Activated CD8-positive, alpha-beta memory T cell treated with anti-CD3 and anti-CD28 coated beads, Interleukin-2, amount 10 ng/mL, durations not matched to agents 7 days and 5 days (primary cell): ENCODE data around the gene LARP4B. TPM values are rescaled to one million over a fixed set of nuclear protein-coding genes. Genes with fewer than 3 reads are reported as not detected.

ENCODE experiments used
- ATAC-seq: fragments of 150-1000 bp; cut with Tn5 transposase; one replicate; pipeline ENCODE4 v1.10.0; 2021; ENCODE audit warnings: moderate library complexity
- CTCF ChIA-PET: fragments of 350-600 bp; sonication (Branson Sonifier 250); formaldehyde crosslinking; loops from one replicate; lab custom pipeline; 2021; ENCODE audit warnings: antibody characterized with exemption; lab: Charles Lee
- DNase-seq: peaks from one replicate; pipeline ENCODE4 v3.0.0-alpha.2; 2020
- H3K27ac Mint-ChIP-seq: one replicate; pipeline ENCODE4 v1.8.0; 2021; ENCODE audit warnings: mild to moderate bottlenecking, mixed read lengths
- H3K27me3 Mint-ChIP-seq: one replicate; pipeline ENCODE4 v1.8.0; 2021; ENCODE audit warnings: mixed read lengths
- H3K36me3 Mint-ChIP-seq: one replicate; pipeline ENCODE4 v1.8.0; 2021; ENCODE audit warnings: mild to moderate bottlenecking, mixed read lengths
- H3K4me1 Mint-ChIP-seq: one replicate; pipeline ENCODE4 v1.8.0; 2021; ENCODE audit warnings: mixed read lengths
- H3K4me3 Mint-ChIP-seq: one replicate; pipeline ENCODE4 v1.8.0; 2021; ENCODE audit warnings: mild to moderate bottlenecking, moderate library complexity, mixed read lengths
- H3K9me3 Mint-ChIP-seq: one replicate; pipeline ENCODE4 v1.8.0; 2022; ENCODE audit warnings: low read depth, mixed read lengths
- total RNA-seq, 2 experiments: library from RNA; stranded (reverse); gene quantifications; one replicate each; pipeline ENCODE4 v1.2.3, GENCODE V29; 2021

Gene LARP4B
- total RNA-seq, 2 experiments from 2014 or later: 126 to 135 TPM

DNA sequence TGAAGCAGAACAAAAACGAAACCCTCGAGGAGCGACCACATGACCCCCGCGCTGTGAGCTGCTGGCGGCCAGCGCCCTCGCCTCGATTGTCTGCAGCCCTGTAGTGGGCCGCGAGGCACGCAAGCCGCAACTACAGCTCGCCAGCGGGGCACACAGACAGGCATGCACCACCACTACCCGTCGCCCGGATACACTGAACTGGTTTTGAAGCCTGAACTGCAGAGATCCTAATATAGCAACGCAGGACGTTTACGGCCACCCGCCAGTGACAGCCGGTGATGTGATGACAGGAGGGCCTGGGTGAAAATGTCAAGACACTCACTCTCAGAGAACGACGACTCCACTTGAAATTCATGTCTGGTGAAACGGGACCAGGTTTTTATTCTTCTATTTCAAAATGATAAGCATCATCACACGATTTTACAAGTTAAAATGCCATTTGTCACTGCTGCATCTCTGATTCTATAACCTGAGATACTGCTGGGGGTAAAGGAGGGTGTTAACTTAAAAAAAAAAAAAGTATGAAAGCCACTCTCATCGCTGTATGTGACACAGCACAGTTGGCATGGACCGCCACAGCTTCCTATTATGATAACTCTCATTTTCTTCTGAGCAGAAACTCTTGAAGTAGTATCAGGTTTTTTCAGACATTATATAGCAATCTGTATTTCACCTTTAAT is 121.7 kb downstream of the LARP4B start:
- CTCF ChIA-PET: no interaction called here
- no peak for ATAC-seq

DNA sequence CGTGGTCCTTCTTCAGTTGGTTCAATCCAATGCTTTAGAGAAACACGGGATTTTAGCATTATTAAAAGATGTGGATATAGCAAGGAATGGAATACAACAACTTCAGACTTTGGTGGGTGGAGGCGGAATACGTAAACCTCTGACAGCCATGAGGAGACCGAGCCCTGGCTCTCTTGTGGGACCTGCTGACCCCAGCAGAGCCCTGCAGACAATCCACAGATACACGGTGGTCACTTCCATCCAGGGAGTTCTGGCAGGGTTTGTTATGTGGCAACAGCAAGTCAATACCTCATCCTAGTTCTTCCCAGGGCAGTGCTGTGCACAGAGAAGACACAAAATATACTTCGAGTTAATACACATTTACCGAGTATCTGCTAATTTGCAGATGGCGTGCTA is 123.5 kb downstream of the LARP4B start:
- no peak overlapping the region for H3K4me3 Mint-ChIP-seq
- CTCF ChIA-PET: no interaction called here
- H3K4me1 Mint-ChIP-seq: peaks cover 18% of the 10 kb centered on the region
- ATAC-seq (no peak), DNase-seq (no peak)
- no peaks in the 10 kb centered on the region for H3K27me3 Mint-ChIP-seq
- H3K27ac Mint-ChIP-seq: no peak overlapping the region
- peaks cover 26% of the 10 kb centered on the region for H3K36me3 Mint-ChIP-seq
- no peaks in the 10 kb centered on the region for H3K9me3 Mint-ChIP-seq

More for the DNA sequence above, 121.7 kb downstream of the LARP4B start:
- DNase-seq: no peak
- H3K27me3 Mint-ChIP-seq: no peaks in the 10 kb centered on the region
- no peaks in the 10 kb centered on the region for H3K9me3 Mint-ChIP-seq
- H3K27ac Mint-ChIP-seq: no peak overlapping the region
- H3K4me3 Mint-ChIP-seq: no peak overlapping the region
- peaks cover 9% of the 10 kb centered on the region for H3K4me1 Mint-ChIP-seq
- H3K36me3 Mint-ChIP-seq: peaks cover 40% of the 10 kb centered on the region

DNA sequence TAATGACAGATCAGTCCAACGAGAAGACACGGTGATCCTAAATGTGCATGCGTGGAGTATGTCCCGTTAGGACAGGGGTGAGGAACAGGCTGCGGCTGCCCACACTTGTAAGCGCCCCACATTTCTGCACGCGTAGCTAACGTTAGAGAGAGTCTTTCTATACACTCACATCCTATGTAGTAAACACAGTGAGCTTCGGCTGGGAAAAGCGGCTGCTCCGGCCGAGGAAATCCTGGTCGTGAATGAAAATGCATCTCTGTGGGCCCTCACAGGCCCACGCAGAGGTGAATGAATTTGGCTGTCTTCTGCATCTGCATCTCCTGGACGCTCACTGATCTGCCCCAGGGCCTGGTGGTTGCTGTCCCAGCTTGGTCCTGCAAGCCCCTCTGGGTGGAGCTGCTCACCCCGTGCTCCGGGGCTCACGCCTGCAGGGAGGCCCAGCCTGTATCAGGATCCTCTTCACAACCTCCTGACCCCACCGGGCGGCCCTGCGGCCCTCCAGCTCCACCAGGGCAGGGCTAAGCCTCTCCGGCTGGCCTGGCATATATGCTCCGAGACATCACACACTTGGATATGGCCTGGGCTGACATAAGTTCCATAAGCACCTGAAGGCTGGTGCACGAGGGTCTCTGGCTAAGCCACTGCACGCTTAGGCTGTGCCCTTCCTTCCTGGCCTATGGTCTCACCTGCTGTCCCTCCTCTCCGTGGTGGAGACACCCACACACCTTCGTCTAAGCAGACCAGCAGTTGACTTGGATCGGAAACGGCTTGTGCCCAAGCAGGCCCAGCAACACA is 124.1 kb downstream of the LARP4B start:
- no peak for ATAC-seq
- DNase-seq: no peak
- Mint-ChIP-seq H3K4me1 (peaks cover 18% of the 10 kb centered on the region), H3K9me3 (no peaks in the 10 kb centered on the region), H3K4me3 (no peak overlapping the region), H3K27me3 (no peaks in the 10 kb centered on the region), H3K36me3 (peaks cover 26% of the 10 kb centered on the region), H3K27ac (no peak overlapping the region)
- CTCF ChIA-PET: no interaction called here

DNA sequence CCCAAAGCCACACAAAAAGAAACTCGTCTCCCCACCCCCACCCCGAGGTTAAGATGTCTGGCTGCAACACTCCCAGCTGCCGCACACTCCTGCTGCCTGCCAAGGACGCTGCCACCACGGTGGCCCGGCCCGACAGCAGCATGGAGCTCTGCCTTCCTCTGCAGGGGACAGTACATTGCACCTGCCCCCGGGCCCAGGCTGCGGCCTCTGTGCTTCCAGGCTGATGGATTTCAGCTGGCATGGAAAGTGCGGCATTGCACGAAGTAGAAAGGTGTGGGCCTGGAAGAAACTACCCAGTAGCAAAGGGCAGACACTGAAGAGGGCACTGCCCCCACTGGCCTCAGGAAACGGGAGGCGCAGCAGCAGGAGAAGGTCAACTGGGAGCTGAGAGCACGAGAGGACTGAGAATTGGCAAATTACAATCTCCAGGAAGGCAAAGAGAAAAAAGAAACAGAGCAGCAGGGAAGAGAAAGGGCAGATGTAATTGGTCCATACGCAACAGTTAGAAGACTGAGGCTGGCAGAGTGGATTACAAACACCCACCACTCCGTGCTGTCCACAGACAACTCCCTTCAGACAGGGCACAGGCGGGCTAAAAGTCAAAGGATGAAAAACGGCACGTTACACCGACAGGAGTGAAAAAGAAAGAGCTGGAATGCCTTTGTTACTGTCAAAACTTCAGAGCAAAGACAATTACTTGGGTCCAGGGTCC is 124.9 kb downstream of the LARP4B start:
- CTCF ChIA-PET: no interaction called here
- peaks cover 18% of the 10 kb centered on the region for H3K4me1 Mint-ChIP-seq
- no peaks in the 10 kb centered on the region for H3K27me3 Mint-ChIP-seq
- no peaks in the 10 kb centered on the region for H3K9me3 Mint-ChIP-seq
- DNase-seq: no peak
- H3K36me3 Mint-ChIP-seq: peaks cover 19% of the 10 kb centered on the region
- no peak overlapping the region for H3K27ac Mint-ChIP-seq
- ATAC-seq: no peak
- no peak overlapping the region for H3K4me3 Mint-ChIP-seq

DNA sequence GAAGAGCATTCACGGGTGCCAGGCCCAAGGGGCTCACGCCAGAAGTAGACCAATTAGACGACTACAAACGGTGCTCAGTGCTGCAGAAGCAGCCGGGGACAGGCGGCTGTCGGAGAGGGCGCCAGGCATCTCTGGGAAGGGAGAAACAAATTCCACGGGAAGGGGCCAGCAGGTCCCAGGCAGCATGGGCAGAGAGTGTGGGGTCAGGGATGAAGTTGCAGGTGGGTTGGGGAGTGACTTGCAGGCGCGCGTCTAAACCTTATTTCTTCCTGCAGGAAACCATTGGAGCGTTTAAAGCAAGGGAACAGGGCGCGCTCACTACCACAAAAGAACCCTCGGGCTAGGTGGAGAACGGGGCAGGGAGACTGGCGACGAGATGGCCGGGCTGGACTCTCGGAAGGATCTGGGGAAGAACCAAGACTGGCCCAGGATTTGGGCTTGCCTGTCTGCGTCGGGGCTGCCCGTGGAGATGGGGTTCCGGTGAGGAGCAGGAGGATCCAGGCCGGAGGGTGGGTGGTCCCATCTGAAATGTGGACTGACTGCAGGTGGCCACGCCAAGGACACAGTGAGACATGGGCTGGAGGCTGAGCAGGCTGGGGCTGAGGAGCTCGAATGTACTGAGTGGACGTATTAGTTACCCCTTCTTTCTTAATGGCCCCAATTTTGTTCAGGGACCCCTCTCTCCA is 125.7 kb downstream of the LARP4B start:
- CTCF ChIA-PET: no interaction called here
- Mint-ChIP-seq H3K9me3 (no peaks in the 10 kb centered on the region), H3K36me3 (peaks cover 19% of the 10 kb centered on the region), H3K27me3 (no peaks in the 10 kb centered on the region), H3K4me3 (no peak overlapping the region), H3K27ac (no peak overlapping the region), H3K4me1 (peaks cover 18% of the 10 kb centered on the region)
- ATAC-seq (no peak), DNase-seq (no peak)

DNA sequence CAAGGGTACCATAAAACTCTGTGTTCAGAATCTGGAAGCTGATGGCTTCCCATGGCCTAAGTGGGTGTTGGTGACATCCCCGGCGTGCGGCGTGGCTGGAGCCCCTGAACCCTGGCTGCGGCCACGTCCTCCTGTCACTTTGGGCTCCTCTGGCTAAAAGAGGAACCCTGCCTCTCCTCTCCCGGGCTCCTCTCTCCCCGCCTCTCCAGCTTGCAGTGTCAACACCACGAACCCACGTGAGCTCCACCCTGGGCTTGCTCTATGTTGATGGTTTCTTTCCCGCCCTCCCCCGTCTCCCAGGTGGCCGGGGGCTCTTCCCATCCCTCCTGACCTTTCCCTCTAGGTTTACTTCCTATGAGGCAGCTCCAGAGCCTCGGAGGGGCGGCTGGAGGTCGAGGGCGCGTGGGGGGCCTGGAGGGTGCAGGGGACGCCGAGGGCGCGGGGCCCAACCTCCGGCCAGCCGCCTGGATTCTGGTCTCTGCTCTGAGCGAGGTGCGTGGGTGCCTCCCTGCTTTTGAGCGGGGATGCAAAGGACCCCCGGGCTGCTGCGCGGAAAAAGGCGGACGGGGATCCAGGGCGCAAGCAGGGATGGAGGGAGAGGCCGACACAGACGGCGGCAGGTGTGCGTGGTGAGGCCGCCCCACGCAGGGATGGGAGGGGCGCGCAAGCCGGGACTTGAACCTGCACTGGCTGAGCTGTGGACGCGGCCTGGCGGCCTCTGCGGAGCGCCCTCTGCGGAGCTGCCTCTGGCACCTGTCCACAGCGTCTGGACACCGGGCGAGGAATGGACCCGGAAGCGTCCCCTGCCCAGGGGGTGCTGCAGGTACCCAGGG is 126.5 kb downstream of the LARP4B start:
- H3K27ac Mint-ChIP-seq: peak overlapping the region; percentile 18
- peaks cover 18% of the 10 kb centered on the region for H3K4me1 Mint-ChIP-seq
- H3K36me3 Mint-ChIP-seq: peaks cover 15% of the 10 kb centered on the region
- no peak overlapping the region for H3K4me3 Mint-ChIP-seq
- no peaks in the 10 kb centered on the region for H3K27me3 Mint-ChIP-seq
- no peak for DNase-seq
- peaks cover 2% of the 10 kb centered on the region for H3K9me3 Mint-ChIP-seq
- no peak for ATAC-seq
- CTCF ChIA-PET: no interaction called here

DNA sequence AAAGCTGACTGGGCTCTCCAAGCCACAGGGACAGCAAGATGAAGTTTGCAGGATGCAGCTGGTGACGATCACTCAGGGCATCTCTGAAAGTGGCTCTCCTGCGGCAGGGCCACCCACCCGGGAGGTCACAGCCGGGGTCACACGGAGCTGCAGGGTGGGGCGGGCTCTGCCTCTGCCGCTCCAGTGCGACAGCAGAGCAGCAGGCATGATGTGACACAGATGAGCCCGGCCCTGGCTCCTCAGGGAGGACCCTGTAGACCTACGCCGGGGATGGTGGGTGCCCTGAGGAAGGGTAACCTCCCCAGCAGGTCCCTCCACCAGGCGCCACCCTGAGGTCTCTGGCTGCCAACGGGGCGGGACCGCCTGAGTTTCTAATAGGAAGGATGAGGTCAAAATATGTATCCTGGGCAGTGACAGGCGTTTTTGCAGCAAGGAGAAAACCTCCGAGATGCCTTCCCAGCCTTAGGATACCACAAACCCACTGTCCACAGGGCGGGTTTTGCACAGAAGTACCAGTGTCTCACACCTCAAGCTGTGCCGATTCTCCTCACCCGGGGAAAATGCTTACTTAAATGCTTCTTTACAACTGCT is 127.2 kb downstream of the LARP4B start:
- H3K4me3 Mint-ChIP-seq: no peak overlapping the region
- CTCF ChIA-PET: no interaction called here
- H3K27ac Mint-ChIP-seq: peak overlapping the region; percentile 18
- peaks cover 18% of the 10 kb centered on the region for H3K4me1 Mint-ChIP-seq
- ATAC-seq (peak; percentile 34), DNase-seq (no peak)
- peaks cover 13% of the 10 kb centered on the region for H3K36me3 Mint-ChIP-seq
- peaks cover 2% of the 10 kb centered on the region for H3K9me3 Mint-ChIP-seq
- H3K27me3 Mint-ChIP-seq: no peaks in the 10 kb centered on the region

DNA sequence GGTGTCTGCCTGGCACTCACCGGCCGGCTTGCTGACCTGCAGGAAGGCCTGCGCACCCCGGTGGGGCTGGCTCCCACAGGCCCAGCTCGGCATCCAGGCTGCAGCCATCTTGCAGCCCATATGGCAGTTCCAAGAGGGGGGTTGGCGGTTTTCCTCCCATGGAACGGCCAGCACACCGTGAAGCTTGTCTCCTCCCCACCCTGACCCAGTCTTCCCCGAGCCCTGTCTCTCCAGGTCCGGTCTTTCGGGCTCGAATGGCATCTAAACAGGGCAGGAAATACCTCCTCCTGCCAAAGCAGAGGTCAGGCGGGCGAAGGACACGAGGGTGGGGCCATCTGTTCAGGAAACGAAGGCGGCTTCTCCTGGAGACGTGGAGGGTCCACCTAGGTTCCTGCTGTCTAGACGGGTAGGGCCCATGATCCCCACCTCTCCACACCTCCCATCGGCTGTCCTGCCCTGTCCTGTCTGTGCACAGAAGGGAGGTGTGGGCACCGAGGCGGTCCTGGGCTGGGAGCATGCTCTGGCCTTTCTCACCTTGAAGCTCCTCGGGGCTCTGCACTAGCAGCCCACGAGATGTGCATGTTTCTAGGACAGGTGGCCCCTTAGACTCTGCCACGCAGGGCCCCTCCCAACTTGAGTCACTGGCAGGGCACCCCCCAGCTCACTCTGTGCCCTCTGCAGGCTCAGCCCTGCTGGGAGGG is 128.3 kb downstream of the LARP4B start:
- Mint-ChIP-seq H3K9me3 (peaks cover 10% of the 10 kb centered on the region), H3K36me3 (peaks cover 18% of the 10 kb centered on the region), H3K4me3 (no peak overlapping the region), H3K27me3 (no peaks in the 10 kb centered on the region), H3K4me1 (peaks cover 18% of the 10 kb centered on the region), H3K27ac (no peak overlapping the region)
- CTCF ChIA-PET: no interaction called here
- DNase-seq (no peak), ATAC-seq (peak; percentile 12)

DNA sequence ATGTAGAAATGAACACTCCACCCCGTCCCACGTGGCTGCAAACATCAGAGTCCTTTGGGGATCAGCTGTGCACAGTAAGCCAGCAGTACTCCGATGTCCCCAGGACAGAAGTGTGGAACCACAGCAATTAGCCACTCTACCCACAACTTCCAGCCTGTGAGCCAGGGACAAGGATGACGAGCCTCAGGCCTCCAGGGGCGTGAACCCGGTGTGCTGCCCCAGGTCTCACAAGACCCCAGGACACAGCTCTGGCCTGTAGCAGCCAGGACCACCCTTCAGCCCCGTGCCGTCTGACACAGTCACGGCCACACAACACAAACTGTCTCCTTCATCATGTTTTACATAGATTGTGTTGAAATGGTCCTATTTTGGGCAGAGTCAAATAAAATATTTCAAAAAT is 129.0 kb downstream of the LARP4B start:
- H3K36me3 Mint-ChIP-seq: peaks cover 22% of the 10 kb centered on the region
- H3K27me3 Mint-ChIP-seq: no peaks in the 10 kb centered on the region
- H3K4me1 Mint-ChIP-seq: peaks cover 18% of the 10 kb centered on the region
- peaks cover 13% of the 10 kb centered on the region for H3K9me3 Mint-ChIP-seq
- DNase-seq: no peak
- CTCF ChIA-PET: no interaction called here
- H3K27ac Mint-ChIP-seq: no peak overlapping the region
- H3K4me3 Mint-ChIP-seq: no peak overlapping the region
- no peak for ATAC-seq

DNA sequence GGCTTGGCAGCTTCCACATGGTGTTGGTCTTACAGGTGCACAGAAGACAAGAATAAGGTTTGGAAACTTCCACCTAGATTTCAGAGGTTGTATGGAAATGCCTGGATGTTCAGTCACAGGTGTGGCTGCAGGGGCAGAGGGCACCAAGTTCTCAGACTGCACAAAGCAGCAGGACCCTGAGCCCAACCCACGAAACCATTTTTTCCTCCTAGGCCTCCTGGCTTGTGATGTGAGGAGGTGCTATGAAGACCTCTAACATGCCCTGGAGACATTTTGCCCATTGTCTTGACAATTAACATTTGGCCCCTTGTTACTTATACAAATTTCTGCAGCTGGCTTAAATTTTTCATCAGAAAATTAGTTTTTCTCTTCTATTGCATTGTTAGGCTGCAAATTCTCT is 134.3 kb downstream of the LARP4B start:
- H3K9me3 Mint-ChIP-seq: peaks cover 24% of the 10 kb centered on the region
- no peaks in the 10 kb centered on the region for H3K4me1 Mint-ChIP-seq
- CTCF ChIA-PET: no interaction called here
- H3K36me3 Mint-ChIP-seq: peaks cover 27% of the 10 kb centered on the region
- ATAC-seq: no peak
- DNase-seq: no peak
- no peaks in the 10 kb centered on the region for H3K27me3 Mint-ChIP-seq
- no peak overlapping the region for H3K4me3 Mint-ChIP-seq
- no peak overlapping the region for H3K27ac Mint-ChIP-seq

DNA sequence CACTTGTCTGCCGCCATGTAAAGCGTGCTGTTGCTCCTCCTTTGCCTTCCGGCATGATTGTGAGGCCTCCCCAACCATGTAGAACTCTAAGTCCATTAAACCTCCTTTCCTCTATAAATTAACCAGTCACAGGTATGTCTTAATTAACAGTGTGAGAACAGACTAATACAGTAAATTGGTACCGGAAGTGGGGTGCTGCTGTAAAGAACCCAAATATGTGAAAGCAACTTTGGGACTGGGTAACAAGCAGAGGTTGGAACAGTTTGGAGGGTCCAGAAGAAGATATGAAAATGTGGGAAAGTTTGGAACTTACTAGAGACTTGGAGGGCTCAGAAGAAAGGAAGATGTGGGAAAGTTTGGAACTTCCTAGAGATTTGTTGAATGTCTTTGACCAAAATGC is 135.3 kb downstream of the LARP4B start:
- H3K4me3 Mint-ChIP-seq: no peak overlapping the region
- H3K36me3 Mint-ChIP-seq: peaks cover 27% of the 10 kb centered on the region
- ATAC-seq: no peak
- no peaks in the 10 kb centered on the region for H3K27me3 Mint-ChIP-seq
- peaks cover 24% of the 10 kb centered on the region for H3K9me3 Mint-ChIP-seq
- no peak overlapping the region for H3K27ac Mint-ChIP-seq
- CTCF ChIA-PET: no interaction called here
- no peaks in the 10 kb centered on the region for H3K4me1 Mint-ChIP-seq
- no peak for DNase-seq

DNA sequence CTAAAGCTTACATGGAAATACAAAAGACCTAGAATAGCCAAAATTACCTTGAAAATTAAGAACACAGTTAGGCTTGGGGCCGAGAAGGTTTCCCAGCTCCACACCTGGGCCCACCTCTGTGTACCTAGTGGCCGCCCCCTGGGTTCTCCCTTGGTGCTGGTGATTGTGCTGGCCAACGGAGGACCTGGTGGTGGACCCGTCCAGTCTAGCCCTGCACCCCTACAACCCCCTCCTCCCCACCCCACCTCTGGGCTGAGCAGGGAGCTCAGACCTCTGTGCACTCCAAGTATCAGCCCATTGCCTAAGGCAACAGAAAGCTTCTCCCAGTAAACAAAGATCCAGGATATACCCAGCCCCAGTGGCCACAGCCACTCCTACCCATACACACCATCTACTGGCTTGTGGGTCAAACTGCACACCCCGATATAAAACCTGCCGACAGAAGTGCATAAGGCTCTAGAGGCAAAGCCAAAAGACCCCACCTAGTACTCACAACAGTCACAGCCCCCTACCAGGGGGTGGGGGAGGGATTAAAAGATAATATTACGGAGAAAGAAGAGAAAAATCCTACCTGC is 137.0 kb downstream of the LARP4B start:
- ATAC-seq: no peak
- DNase-seq: no peak
- CTCF ChIA-PET: no interaction called here
- Mint-ChIP-seq H3K27ac (no peak overlapping the region), H3K36me3 (peaks cover 25% of the 10 kb centered on the region), H3K4me3 (no peak overlapping the region), H3K27me3 (no peaks in the 10 kb centered on the region), H3K4me1 (no peaks in the 10 kb centered on the region), H3K9me3 (peaks cover 22% of the 10 kb centered on the region)
